Measurements from ENCODE around the gene SLC16A11. TPM values are rescaled to one million over a fixed set of nuclear protein-coding genes. Genes with fewer than 3 reads are reported as not detected.
A peak's percentile ranks its signal among the peaks of the same experiment; 100 is the strongest.

Gene SLC16A11
- total and polyA plus RNA-seq, 2 of the 4 experiments (the other 2 are of a cell fraction), result not detected

GRCh38 chr17:6995500-6996255 is 48.2 kb downstream of the SLC16A11 start, which contains the start of gene ALOX12 (continued):
- no peak for TF ChIP-seq CEBPB (IDR thresholded peaks at IDR 0.05; ENCODE audit: low read depth, low read length)

- in situ Hi-C loops (cut with MboI; ENCODE audit: low sequenced_read_pairs), result no loop called here
- no peaks in the 10 kb centered on the region; the same call in 1 of the 2 replicates for H4K20me1 ChIP-seq (ENCODE audit: insufficient read depth, low read length)
Measured at GRCh38 chr17:6994666-6995256, 49.1 kb downstream of the SLC16A11 start.

More at GRCh38 chr17:6994666-6995256, 49.1 kb downstream of the SLC16A11 start:
- no peak overlapping the region for H3K56ac ChIP-seq (ENCODE audit: extremely low read depth, insufficient read depth, low read length)
- ATAC-seq (ENCODE audit: low read depth) (peak; percentile 53), DNase-seq (peak; percentile 61)
- no TSS peak for BruUV-seq (replicated peaks)
- H3K4ac ChIP-seq (ENCODE audit: low read depth, low read length), result no peak overlapping the region
- ChIA-PET POLR2A (ENCODE audit: unreplicated experiment) (no interaction called here), CTCF (no interaction called here)
- H2BK120ac ChIP-seq (ENCODE audit: low read depth, low read length), result no peak overlapping the region
- peaks cover 23% of the 10 kb centered on the region for H3K36me3 ChIP-seq (ENCODE audit: control insufficient read depth, insufficient read depth, low read length)
- intact Hi-C loops (cut with micrococcal nuclease), result no loop called here
- H3K14ac ChIP-seq (replicated peaks; ENCODE audit: low read depth, low read length), result no peak overlapping the region
- no peak overlapping the region for H3K4me2 ChIP-seq (ENCODE audit: low read depth, low read length)
- no peak overlapping the region for H2AK5ac ChIP-seq (ENCODE audit: low read depth, low read length)
- TF ChIP-seq BHLHE40 (IDR thresholded peaks at IDR 0.05; ENCODE audit: low read depth, low read length) (peak; percentile 66; the same call in 1 of the 2 replicates), ELK1 (IDR thresholded peaks at IDR 0.05; ENCODE audit: borderline replicate concordance, low read depth, low read length) (no peak)
- no peak overlapping the region for H2AK9ac ChIP-seq (replicated peaks; ENCODE audit: low read depth, low read length, poor library complexity)
- no CpG with 5 or more reads among the region's 9 CpGs for WGBS, 2 experiments (ENCODE audit: extremely low coverage in 2 of 2, insufficient read length in 1 of 2)
- no peak overlapping the region for H3K23ac ChIP-seq (ENCODE audit: low read depth, low read length)
- H2BK5ac ChIP-seq (ENCODE audit: low read depth, low read length, poor library complexity, severe bottlenecking), result no peak overlapping the region
- H2BK20ac ChIP-seq (ENCODE audit: low read depth, low read length), result no peak overlapping the region
- no peak overlapping the region for H3K18ac ChIP-seq (ENCODE audit: low read depth, low read length)
- H4K91ac ChIP-seq (ENCODE audit: insufficient read depth, low read depth, low read length), result no peak overlapping the region
- H3K4me1 ChIP-seq (ENCODE audit: control insufficient read depth, insufficient read depth, low read length), result peaks cover 8% of the 10 kb centered on the region; the same call in 1 of the 2 replicates
- H3K79me1 ChIP-seq (ENCODE audit: low read depth in 1 of 2, low read length in 2 of 2), result no peaks in the 10 kb centered on the region
- no peak overlapping the region for H2BK15ac ChIP-seq (ENCODE audit: low read depth, low read length)
- dilution Hi-C loops (cut with HindIII; ENCODE audit: low sequenced_read_pairs, unreplicated experiment), result no loop called here
- H4K5ac ChIP-seq (ENCODE audit: low read depth, low read length), result no peak overlapping the region
- no peak overlapping the region for H3K9ac ChIP-seq (ENCODE audit: low read depth, low read length)
- no peak overlapping the region for H3K27ac ChIP-seq (ENCODE audit: insufficient read depth, low read length)
- H4K8ac ChIP-seq (ENCODE audit: low read depth in 2 of 2, low read length in 2 of 2), result no peak overlapping the region
- peak overlapping the region; percentile 51 for H2AFZ ChIP-seq (replicated peaks; ENCODE audit: low read length, poor library complexity)
- H3K27me3 ChIP-seq (ENCODE audit: control insufficient read depth, insufficient read depth, low read length), result no peaks in the 10 kb centered on the region
- no peaks in the 10 kb centered on the region for H3K9me1 ChIP-seq (ENCODE audit: insufficient read depth, low read length)
- H3K4me3 ChIP-seq (ENCODE audit: insufficient read depth, low read depth, low read length), result no peak overlapping the region
- H3K9me3 ChIP-seq (ENCODE audit: control insufficient read depth, insufficient read depth, low read length), result no peaks in the 10 kb centered on the region

Measured in IMR-90 (cell line).